Lower lobe of right lung (tissue), 2 donors: ENCODE results near the gene AGPAT1. TPM values are rescaled to one million over a fixed set of nuclear protein-coding genes. Genes with fewer than 3 reads are reported as not detected.

Experiments
- ATAC-seq, 2 donors: fragments of 200-7000 bp; cut with Tn5 transposase; one replicate each; pipeline ENCODE4 v1.9.1; 2020 to 2022; ENCODE audit warnings: mild to moderate bottlenecking in 2 of 2, moderate library complexity in 2 of 2
- DNase-seq: peaks from one replicate; pipeline ENCODE4 v3.0.0-alpha.2; 2020
- H3K27ac ChIP-seq: fragments of 200-600 bp; one replicate; pipeline ENCODE4 v1.8.0; 2022
- H3K27me3 ChIP-seq: fragments of 200-600 bp; one replicate; pipeline ENCODE4 v1.8.0; 2022; ENCODE audit warnings: low read depth
- H3K36me3 ChIP-seq: fragments of 200-600 bp; one replicate; pipeline ENCODE4 v1.8.0; 2022; ENCODE audit warnings: mild to moderate bottlenecking
- H3K4me1 ChIP-seq: fragments of 200-600 bp; one replicate; pipeline ENCODE4 v1.8.0; 2022
- H3K4me3 ChIP-seq: fragments of 200-600 bp; one replicate; pipeline ENCODE4 v1.8.0; 2022; ENCODE audit warnings: mild to moderate bottlenecking
- H3K9me3 ChIP-seq: fragments of 200-600 bp; one replicate; pipeline ENCODE4 v1.8.0; 2022
- CTCF ChIP-seq: fragments of 200-600 bp; IDR thresholded peaks from one replicate; pipeline ENCODE4 v1.8.0; 2022; ENCODE audit warnings: antibody characterized with exemption, mild to moderate bottlenecking
- intact Hi-C: fragments of 100-400 bp; cut with DNase I; formaldehyde crosslinking; loops from one replicate; pipeline ENCODE4 v1.11.0; 2022
- total RNA-seq: library from RNA; stranded (reverse); fragmentation: NEBNext Ultra II Directional; extraction: Animal tissue kit (Norgen Biotek cat#: 25700); gene quantifications from one replicate; pipeline ENCODE4 v1.2.1, GENCODE V29; 2021
- donor health status: DM: no; HTN: yes; CAD: no; lungs with severe emphysema.

Gene AGPAT1
- total RNA-seq, 1 donor from 2014 or later = 51.2 TPM

- no peaks in the 10 kb centered on the region for H3K27me3 ChIP-seq
- no peak overlapping the region for H3K27ac ChIP-seq
- intact Hi-C loops = no loop called here
- H3K36me3 ChIP-seq = peaks cover 6% of the 10 kb centered on the region
- no peaks in the 10 kb centered on the region for H3K9me3 ChIP-seq
- H3K4me3 ChIP-seq = no peak overlapping the region
- no peak for TF ChIP-seq CTCF
- H3K4me1 ChIP-seq = peaks cover 25% of the 10 kb centered on the region
- DNase-seq = no peak
- no peak for ATAC-seq
Measured at GRCh38 chr6:32131439-32131948, 44.4 kb downstream of the AGPAT1 start.

DNA sequence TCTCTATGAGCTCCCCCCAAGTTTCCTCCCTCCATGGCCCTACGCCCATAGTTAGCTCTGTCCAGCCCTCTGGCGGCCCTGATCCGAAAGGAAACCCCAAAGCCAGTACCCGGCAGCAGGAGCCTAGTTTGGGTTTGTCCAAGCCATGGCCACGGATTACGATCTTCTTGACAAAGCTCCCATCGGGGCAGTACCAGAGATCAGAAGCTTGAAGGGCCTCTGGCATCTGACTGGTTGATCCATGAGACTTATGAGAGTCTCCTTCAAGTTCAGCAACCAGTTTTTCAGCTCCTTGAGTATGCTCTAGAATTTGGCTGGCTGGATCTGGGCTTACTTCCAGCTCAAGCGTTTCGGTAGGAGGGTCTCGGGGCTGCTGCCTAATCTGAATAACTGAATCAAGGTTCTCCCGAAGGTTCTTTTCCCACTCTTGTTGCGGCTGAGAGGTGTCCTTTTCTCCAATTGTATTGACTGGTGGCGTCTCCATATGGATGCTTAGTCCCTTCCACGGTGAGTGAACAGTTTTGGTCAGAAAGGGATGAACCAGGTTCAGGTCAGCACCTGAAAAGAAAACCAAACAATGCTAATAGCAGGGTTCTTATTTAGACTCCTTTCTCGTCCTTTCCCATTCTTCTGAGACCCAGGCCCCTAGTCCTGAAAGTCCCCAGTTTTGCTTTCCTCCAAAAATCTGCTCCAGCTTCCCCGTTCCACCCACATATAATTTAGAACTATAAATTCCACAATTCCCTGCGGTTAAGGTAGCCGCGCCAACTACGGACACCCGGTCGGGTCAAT lies 46.4 kb downstream of the AGPAT1 start:
- DNase-seq (no peak), ATAC-seq (peak; percentile 56 to 70)
- H3K9me3 ChIP-seq = no peaks in the 10 kb centered on the region
- H3K27me3 ChIP-seq = no peaks in the 10 kb centered on the region
- intact Hi-C loops = no loop called here
- H3K27ac ChIP-seq = peak overlapping the region; percentile 81
- H3K4me3 ChIP-seq = peak overlapping the region; percentile 59
- H3K36me3 ChIP-seq = peaks cover 26% of the 10 kb centered on the region
- peaks cover 31% of the 10 kb centered on the region for H3K4me1 ChIP-seq
- no peak for TF ChIP-seq CTCF

DNA sequence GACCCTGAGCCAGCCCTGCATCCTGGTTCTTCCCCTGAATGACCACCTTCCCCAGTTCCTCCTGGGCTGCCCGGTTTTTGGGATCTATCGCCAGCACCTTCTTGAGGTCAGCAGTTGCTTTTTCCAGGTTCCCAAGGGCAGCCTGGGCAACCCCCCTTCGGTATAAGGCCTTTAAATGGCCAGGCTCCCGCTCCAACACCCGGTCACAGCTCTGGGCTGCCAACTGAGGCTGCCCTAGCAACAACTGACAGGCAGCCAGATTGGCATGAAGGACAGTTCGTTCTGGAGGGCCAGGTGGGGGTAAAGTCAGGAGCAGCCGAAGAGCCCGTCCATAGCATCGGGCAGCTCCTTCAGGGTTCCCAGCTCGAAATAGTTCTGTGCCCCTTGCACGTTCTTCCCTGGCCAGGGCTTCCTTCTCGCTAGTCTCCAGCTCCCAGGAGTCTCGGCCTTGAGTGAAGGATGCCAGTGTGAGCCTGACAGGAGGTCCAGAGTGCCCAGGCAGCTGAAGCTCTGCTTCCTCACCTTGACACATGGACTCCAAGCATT lies 47.1 kb downstream of the AGPAT1 start:
- peaks cover 31% of the 10 kb centered on the region for H3K4me1 ChIP-seq
- DNase-seq (no peak), ATAC-seq (no peak)
- H3K9me3 ChIP-seq = no peaks in the 10 kb centered on the region
- peak overlapping the region; percentile 86 for H3K4me3 ChIP-seq
- no peaks in the 10 kb centered on the region for H3K27me3 ChIP-seq
- intact Hi-C loops = no loop called here
- peak overlapping the region; percentile 81 for H3K27ac ChIP-seq
- peaks cover 33% of the 10 kb centered on the region for H3K36me3 ChIP-seq
- no peak for TF ChIP-seq CTCF

DNA sequence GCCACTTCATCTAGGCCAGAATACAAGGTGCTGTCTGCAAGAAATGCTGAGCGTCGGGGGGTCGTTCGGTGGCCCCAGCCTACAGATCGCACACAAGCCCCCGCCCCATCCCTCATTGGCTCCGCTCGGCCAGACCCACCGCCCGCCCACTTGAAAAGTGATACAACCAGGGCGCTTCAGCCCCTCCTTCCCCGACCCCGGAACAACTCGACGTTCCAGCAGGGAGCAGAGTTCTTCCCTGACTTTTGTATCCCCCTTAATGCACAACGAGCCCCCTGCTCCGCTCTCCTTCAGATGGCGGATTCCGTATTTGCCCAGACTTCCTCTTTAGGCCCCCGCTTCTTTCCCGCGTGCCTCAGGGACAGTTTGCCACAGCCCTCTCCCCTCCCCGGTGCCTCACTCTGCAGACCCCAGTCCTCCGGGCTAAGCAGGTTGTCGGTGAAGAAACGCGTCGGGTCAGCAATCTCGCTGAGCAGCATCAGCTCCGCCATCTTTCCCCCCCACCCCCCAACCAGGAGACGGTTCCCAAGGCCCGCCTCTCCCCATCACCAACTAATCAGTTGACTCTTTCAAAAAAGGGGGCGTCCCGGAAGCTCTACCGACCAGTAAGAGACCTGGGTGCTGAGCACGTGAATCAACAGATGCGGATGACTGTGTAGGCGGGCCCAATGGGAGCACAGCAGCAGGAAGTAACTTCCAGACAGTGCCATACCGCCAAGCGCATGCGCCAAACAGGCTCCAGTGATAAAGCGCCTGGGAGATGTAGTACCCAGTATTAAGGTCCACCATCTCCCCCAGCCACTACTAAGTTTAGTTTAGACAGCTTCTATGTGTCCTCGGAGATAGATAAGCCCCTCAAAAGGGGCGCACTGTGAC lies 47.9 kb downstream of the AGPAT1 start, which contains the start of gene ATF6B:
ATF6B (minus strand) TSS at position 530 of the 876 bp plus-strand sequence; CDS start at position 491, 39 bp downstream.
- Histone ChIP-seq H3K4me3 (peak within 1 kb of the TSS; percentile 86), H3K27me3 (no peaks in the 10 kb centered on the region), H3K9me3 (no peaks in the 10 kb centered on the region), H3K27ac (peak within 1 kb of the TSS; percentile 81), H3K36me3 (peaks cover 41% of the 10 kb centered on the region), H3K4me1 (peaks cover 31% of the 10 kb centered on the region)
- ATAC-seq (peak; percentile 95 to 97), DNase-seq (peak; percentile 99)
- no peak for TF ChIP-seq CTCF
- intact Hi-C loops = no loop called here

DNA sequence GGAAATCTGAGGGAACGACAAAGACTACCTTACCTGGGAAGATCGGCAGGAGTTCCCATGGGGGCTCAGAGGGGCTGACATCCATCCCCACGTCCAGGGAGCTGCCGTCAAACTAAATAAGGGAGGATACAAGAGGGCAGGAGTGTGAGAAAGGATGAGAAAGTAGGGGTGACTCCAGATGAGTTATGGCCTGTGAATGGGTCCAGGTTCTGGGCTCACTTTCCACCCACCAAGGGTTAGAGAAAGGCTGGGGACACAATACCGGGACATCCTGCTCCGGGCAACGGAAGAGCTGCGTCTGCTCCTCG lies 48.5 kb downstream of the AGPAT1 start:
- intact Hi-C loops = no loop called here
- Histone ChIP-seq H3K9me3 (no peaks in the 10 kb centered on the region), H3K27me3 (no peaks in the 10 kb centered on the region), H3K27ac (peak overlapping the region; percentile 80), H3K36me3 (peaks cover 47% of the 10 kb centered on the region), H3K4me1 (peaks cover 31% of the 10 kb centered on the region), H3K4me3 (peak overlapping the region; percentile 86)
- ATAC-seq (no peak), DNase-seq (no peak)
- no peak for TF ChIP-seq CTCF
